ENCODE measurements around the gene SCIN. TPM values are rescaled to one million over a fixed set of nuclear protein-coding genes. Genes with fewer than 3 reads are reported as not detected.

Gene SCIN
- total RNA-seq, 1 experiment from 2014 or later, result not detected

- DNase-seq (ENCODE audit: unreplicated experiment), result peak; percentile 30
- intact Hi-C loops (cut with micrococcal nuclease), result no loop called here
- H3K4me1 Mint-ChIP-seq (ENCODE audit: insufficient read depth, unreplicated experiment), result peaks cover 5% of the 10 kb centered on the region
- H3K27me3 Mint-ChIP-seq (ENCODE audit: insufficient read depth, unreplicated experiment), result no peaks in the 10 kb centered on the region
- no peak overlapping the region for H3K27ac Mint-ChIP-seq (ENCODE audit: low read depth, unreplicated experiment)
- ChIA-PET POLR2A (interaction anchor here (0.7 to 1.1 kb wide), 2 partner anchors 9 to 43 kb away, joined by 4 read pairs; no protein-coding TSS in a partner anchor), CTCF (interaction anchor here (0.5 to 3.0 kb wide), 3 partner anchors 16 to 82 kb away, joined by 3 to 16 read pairs (median 3); no protein-coding TSS in a partner anchor)
- no peak for TF ChIP-seq CTCF (IDR thresholded peaks at IDR 0.05; ENCODE audit: unreplicated experiment)
- no peaks in the 10 kb centered on the region for H3K36me3 Mint-ChIP-seq (ENCODE audit: insufficient read depth, unreplicated experiment)
- H3K4me3 Mint-ChIP-seq (ENCODE audit: unreplicated experiment), result no peak overlapping the region
- H3K9me3 Mint-ChIP-seq (ENCODE audit: unreplicated experiment), result no peaks in the 10 kb centered on the region
- no TSS peak for BruUV-seq (replicated peaks)
Measured at GRCh38 chr7:12540850-12541249, 29.7 kb upstream of the SCIN start.

GRCh38 chr7:12543586-12543985 is 26.9 kb upstream of the SCIN start:
- no peak for DNase-seq (ENCODE audit: unreplicated experiment)
- POLR2A ChIA-PET, result interaction anchor here (0.6 to 1.6 kb wide), 2 partner anchors 18 to 536 kb away, joined by 3 to 5 read pairs; no protein-coding TSS in a partner anchor
- no peak for TF ChIP-seq CTCF (IDR thresholded peaks at IDR 0.05; ENCODE audit: unreplicated experiment)
- intact Hi-C loops (cut with micrococcal nuclease), result no loop called here
- BruUV-seq (replicated peaks), result no TSS peak
- H3K4me1 Mint-ChIP-seq (ENCODE audit: insufficient read depth, unreplicated experiment), result peaks cover 5% of the 10 kb centered on the region
- no peak overlapping the region for H3K4me3 Mint-ChIP-seq (ENCODE audit: unreplicated experiment)
- no peaks in the 10 kb centered on the region for H3K27me3 Mint-ChIP-seq (ENCODE audit: insufficient read depth, unreplicated experiment)
- no peaks in the 10 kb centered on the region for H3K36me3 Mint-ChIP-seq (ENCODE audit: insufficient read depth, unreplicated experiment)
- CTCF ChIA-PET, result no interaction called here
- H3K9me3 Mint-ChIP-seq (ENCODE audit: unreplicated experiment), result no peaks in the 10 kb centered on the region
- no peak overlapping the region for H3K27ac Mint-ChIP-seq (ENCODE audit: low read depth, unreplicated experiment)

GRCh38 chr7:12549106-12549505 is 21.4 kb upstream of the SCIN start:
- intact Hi-C loops (cut with micrococcal nuclease), result no loop called here
- no peaks in the 10 kb centered on the region for H3K36me3 Mint-ChIP-seq (ENCODE audit: insufficient read depth, unreplicated experiment)
- DNase-seq (ENCODE audit: unreplicated experiment), result no peak
- no peaks in the 10 kb centered on the region for H3K9me3 Mint-ChIP-seq (ENCODE audit: unreplicated experiment)
- POLR2A ChIA-PET, result interaction anchor here (1.4 to 1.5 kb wide), 2 partner anchors 9 kb away, joined by 3 to 4 read pairs; no protein-coding TSS in a partner anchor
- TF ChIP-seq CTCF (IDR thresholded peaks at IDR 0.05; ENCODE audit: unreplicated experiment), result no peak
- H3K27ac Mint-ChIP-seq (ENCODE audit: low read depth, unreplicated experiment), result no peak overlapping the region
- BruUV-seq (replicated peaks), result no TSS peak
- CTCF ChIA-PET, result interaction anchor here (1.0 kb wide), 1 partner anchor 24 kb away, joined by 3 read pairs; no protein-coding TSS in a partner anchor
- H3K27me3 Mint-ChIP-seq (ENCODE audit: insufficient read depth, unreplicated experiment), result no peaks in the 10 kb centered on the region
- H3K4me3 Mint-ChIP-seq (ENCODE audit: unreplicated experiment), result no peak overlapping the region
- peaks cover 5% of the 10 kb centered on the region for H3K4me1 Mint-ChIP-seq (ENCODE audit: insufficient read depth, unreplicated experiment)

GRCh38 chr7:12550956-12551355 is 19.6 kb upstream of the SCIN start:
- Mint-ChIP-seq H3K4me3 (ENCODE audit: unreplicated experiment) (no peak overlapping the region), H3K27ac (ENCODE audit: low read depth, unreplicated experiment) (no peak overlapping the region), H3K27me3 (ENCODE audit: insufficient read depth, unreplicated experiment) (no peaks in the 10 kb centered on the region), H3K36me3 (ENCODE audit: insufficient read depth, unreplicated experiment) (no peaks in the 10 kb centered on the region), H3K4me1 (ENCODE audit: insufficient read depth, unreplicated experiment) (no peaks in the 10 kb centered on the region), H3K9me3 (ENCODE audit: unreplicated experiment) (no peaks in the 10 kb centered on the region)
- DNase-seq (ENCODE audit: unreplicated experiment), result no peak
- intact Hi-C loops (cut with micrococcal nuclease), result no loop called here
- BruUV-seq (replicated peaks), result no TSS peak
- no peak for TF ChIP-seq CTCF (IDR thresholded peaks at IDR 0.05; ENCODE audit: unreplicated experiment)
- ChIA-PET CTCF (interaction anchor here (0.7 to 1.4 kb wide), 3 partner anchors 26 to 72 kb away, joined by 3 to 7 read pairs (median 3); no protein-coding TSS in a partner anchor), POLR2A (no interaction called here)

Measured in MCF 10A (cell line).